ENCODE data around the gene SMIM44.

The SMIM44 gene

GRCh38 chr19:3433805-3434540 lies 49.3 kb downstream of the SMIM44 start:
- DNase-seq (ENCODE audit: low read depth), result no peak
- TF ChIP-seq, protein P1, sequence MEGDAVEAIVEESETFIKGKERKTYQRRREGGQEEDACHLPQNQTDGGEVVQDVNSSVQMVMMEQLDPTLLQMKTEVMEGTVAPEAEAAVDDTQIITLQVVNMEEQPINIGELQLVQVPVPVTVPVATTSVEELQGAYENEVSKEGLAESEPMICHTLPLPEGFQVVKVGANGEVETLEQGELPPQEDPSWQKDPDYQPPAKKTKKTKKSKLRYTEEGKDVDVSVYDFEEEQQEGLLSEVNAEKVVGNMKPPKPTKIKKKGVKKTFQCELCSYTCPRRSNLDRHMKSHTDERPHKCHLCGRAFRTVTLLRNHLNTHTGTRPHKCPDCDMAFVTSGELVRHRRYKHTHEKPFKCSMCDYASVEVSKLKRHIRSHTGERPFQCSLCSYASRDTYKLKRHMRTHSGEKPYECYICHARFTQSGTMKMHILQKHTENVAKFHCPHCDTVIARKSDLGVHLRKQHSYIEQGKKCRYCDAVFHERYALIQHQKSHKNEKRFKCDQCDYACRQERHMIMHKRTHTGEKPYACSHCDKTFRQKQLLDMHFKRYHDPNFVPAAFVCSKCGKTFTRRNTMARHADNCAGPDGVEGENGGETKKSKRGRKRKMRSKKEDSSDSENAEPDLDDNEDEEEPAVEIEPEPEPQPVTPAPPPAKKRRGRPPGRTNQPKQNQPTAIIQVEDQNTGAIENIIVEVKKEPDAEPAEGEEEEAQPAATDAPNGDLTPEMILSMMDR (conservative IDR thresholded peaks at IDR 0.05; ENCODE audit: control insufficient read depth, insufficient read depth, low read depth, low read length), result no peak
- H3K4me3 ChIP-seq (ENCODE audit: control insufficient read depth, low read depth, low read length), result no peak overlapping the region

GRCh38 chr19:3433313-3433712 lies 49.9 kb downstream of the SMIM44 start:
- no peak overlapping the region for H3K4me3 ChIP-seq (ENCODE audit: control insufficient read depth, low read depth, low read length)
- TF ChIP-seq, protein P1 (conservative IDR thresholded peaks at IDR 0.05; ENCODE audit: control insufficient read depth, insufficient read depth, low read depth, low read length), result no peak
- DNase-seq (ENCODE audit: low read depth), result no peak
